Measurements from ENCODE around the gene ALKBH6. TPM values are rescaled to one million over a fixed set of nuclear protein-coding genes. Genes with fewer than 3 reads are reported as not detected.

Gene ALKBH6
- total and polyA plus RNA-seq, 2 of the 8 experiments (the other 6 are each of a cell fraction or from before 2014, with no cell fraction given): 19.2 to 33.3 TPM

- TF ChIP-seq TEAD4 (IDR thresholded peaks at IDR 0.05; ENCODE audit: low read depth, low read length) (no peak), BRCA1 (IDR thresholded peaks at IDR 0.05; ENCODE audit: low read depth, low read length) (no peak), MAX (IDR thresholded peaks at IDR 0.05) (peak; percentile 65; the same call in 1 of the 2 replicates), CEBPB (IDR thresholded peaks at IDR 0.05; ENCODE audit: low read depth, low read length) (no peak), PHF8 (conservative IDR thresholded peaks at IDR 0.05; ENCODE audit: low read depth, low read length) (peak; percentile 77), JUND (IDR thresholded peaks at IDR 0.05; ENCODE audit: low read length) (no peak), POU5F1 (IDR thresholded peaks at IDR 0.05; ENCODE audit: low read depth, low read length) (no peak), KDM1A (IDR thresholded peaks at IDR 0.05; ENCODE audit: borderline replicate concordance, low read length) (no peak), SIN3A (conservative IDR thresholded peaks at IDR 0.05 in 1 of 2, IDR thresholded peaks at IDR 0.05 in 1 of 2; ENCODE audit: low read depth in 1 of 2, low read length in 2 of 2) (no peak; a peak in 1 of 4 replicates), CHD2 (IDR thresholded peaks at IDR 0.05; ENCODE audit: low read length) (peak; percentile 59; the same call in 1 of the 2 replicates), JUN (IDR thresholded peaks at IDR 0.05; ENCODE audit: low read depth, low read length) (no peak), ZNF274 (IDR thresholded peaks at IDR 0.05; ENCODE audit: borderline replicate concordance, extremely low read depth, low read length) (no peak), RAD21 (IDR thresholded peaks at IDR 0.05 in 1 of 2, conservative IDR thresholded peaks at IDR 0.05 in 1 of 2; ENCODE audit: low read depth in 2 of 2, low read length in 2 of 2) (no peak), CREB1 (IDR thresholded peaks at IDR 0.05) (no peak), TBP (IDR thresholded peaks at IDR 0.05; ENCODE audit: low read depth, low read length) (no peak), EGR1 (IDR thresholded peaks at IDR 0.05; ENCODE audit: borderline replicate concordance, low read depth, low read length) (no peak), SAP30 (IDR thresholded peaks at IDR 0.05; ENCODE audit: insufficient read depth, insufficient replicate concordance, low read length) (peak; percentile 56), SUZ12 (IDR thresholded peaks at IDR 0.05; ENCODE audit: low read length) (no peak)
- TF ChIP-seq, protein P1, sequence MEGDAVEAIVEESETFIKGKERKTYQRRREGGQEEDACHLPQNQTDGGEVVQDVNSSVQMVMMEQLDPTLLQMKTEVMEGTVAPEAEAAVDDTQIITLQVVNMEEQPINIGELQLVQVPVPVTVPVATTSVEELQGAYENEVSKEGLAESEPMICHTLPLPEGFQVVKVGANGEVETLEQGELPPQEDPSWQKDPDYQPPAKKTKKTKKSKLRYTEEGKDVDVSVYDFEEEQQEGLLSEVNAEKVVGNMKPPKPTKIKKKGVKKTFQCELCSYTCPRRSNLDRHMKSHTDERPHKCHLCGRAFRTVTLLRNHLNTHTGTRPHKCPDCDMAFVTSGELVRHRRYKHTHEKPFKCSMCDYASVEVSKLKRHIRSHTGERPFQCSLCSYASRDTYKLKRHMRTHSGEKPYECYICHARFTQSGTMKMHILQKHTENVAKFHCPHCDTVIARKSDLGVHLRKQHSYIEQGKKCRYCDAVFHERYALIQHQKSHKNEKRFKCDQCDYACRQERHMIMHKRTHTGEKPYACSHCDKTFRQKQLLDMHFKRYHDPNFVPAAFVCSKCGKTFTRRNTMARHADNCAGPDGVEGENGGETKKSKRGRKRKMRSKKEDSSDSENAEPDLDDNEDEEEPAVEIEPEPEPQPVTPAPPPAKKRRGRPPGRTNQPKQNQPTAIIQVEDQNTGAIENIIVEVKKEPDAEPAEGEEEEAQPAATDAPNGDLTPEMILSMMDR (IDR thresholded peaks at IDR 0.05; ENCODE audit: control extremely low read depth in 1 of 3, insufficient read depth in 1 of 3, low read depth in 1 of 3, low read length in 3 of 3): no peak
- TF ChIP-seq, protein P2, sequence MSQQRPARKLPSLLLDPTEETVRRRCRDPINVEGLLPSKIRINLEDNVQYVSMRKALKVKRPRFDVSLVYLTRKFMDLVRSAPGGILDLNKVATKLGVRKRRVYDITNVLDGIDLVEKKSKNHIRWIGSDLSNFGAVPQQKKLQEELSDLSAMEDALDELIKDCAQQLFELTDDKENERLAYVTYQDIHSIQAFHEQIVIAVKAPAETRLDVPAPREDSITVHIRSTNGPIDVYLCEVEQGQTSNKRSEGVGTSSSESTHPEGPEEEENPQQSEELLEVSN (IDR thresholded peaks at IDR 0.05): peak; percentile 91
Measured at GRCh38 chr19:36054733-36055686, 41.0 kb upstream of the ALKBH6 start, which contains the start of gene WDR62 (continued).
